ENCODE measurements around the gene PSMB7.

- TF ChIP-seq IRF2 (CRISPR knock-in tag; IDR thresholded peaks at IDR 0.05; ENCODE audit: borderline replicate concordance, low read depth): no peak
- TF ChIP-seq IRF1 (CRISPR knock-in tag; IDR thresholded peaks at IDR 0.05): no peak
- TF ChIP-seq ELF4 (CRISPR knock-in tag; IDR thresholded peaks at IDR 0.05; ENCODE audit: low read depth): no peak
- no peak for TF ChIP-seq CTCF (IDR thresholded peaks at IDR 0.05)
- no peak for TF ChIP-seq SMAD3 (CRISPR knock-in tag; IDR thresholded peaks at IDR 0.05; ENCODE audit: borderline replicate concordance)
- no peak for TF ChIP-seq ZNF512 (CRISPR knock-in tag; IDR thresholded peaks at IDR 0.05; ENCODE audit: borderline replicate concordance)
- TF ChIP-seq STAT6 (CRISPR knock-in tag; conservative IDR thresholded peaks at IDR 0.05; ENCODE audit: low read depth): no peak
- no peak for TF ChIP-seq NFE2L1 (CRISPR knock-in tag; IDR thresholded peaks at IDR 0.05)
- no peak for TF ChIP-seq ATF2 (CRISPR knock-in tag; IDR thresholded peaks at IDR 0.05; ENCODE audit: borderline replicate concordance, low read depth)
- TF ChIP-seq SP1 (CRISPR knock-in tag; conservative IDR thresholded peaks at IDR 0.05): no peak
- TF ChIP-seq NR1H2 (CRISPR knock-in tag; IDR thresholded peaks at IDR 0.05): no peak
Measured at GRCh38 chr9:124375726-124376125, 39.5 kb downstream of the PSMB7 start.

Measured in WTC11 (cell line).